ENCODE data around the gene MMP20.

MMP20 gene

GRCh38 chr11:102622258-102622657 is 2.9 kb downstream of the MMP20 start:
- no peak for DNase-seq

DNA sequence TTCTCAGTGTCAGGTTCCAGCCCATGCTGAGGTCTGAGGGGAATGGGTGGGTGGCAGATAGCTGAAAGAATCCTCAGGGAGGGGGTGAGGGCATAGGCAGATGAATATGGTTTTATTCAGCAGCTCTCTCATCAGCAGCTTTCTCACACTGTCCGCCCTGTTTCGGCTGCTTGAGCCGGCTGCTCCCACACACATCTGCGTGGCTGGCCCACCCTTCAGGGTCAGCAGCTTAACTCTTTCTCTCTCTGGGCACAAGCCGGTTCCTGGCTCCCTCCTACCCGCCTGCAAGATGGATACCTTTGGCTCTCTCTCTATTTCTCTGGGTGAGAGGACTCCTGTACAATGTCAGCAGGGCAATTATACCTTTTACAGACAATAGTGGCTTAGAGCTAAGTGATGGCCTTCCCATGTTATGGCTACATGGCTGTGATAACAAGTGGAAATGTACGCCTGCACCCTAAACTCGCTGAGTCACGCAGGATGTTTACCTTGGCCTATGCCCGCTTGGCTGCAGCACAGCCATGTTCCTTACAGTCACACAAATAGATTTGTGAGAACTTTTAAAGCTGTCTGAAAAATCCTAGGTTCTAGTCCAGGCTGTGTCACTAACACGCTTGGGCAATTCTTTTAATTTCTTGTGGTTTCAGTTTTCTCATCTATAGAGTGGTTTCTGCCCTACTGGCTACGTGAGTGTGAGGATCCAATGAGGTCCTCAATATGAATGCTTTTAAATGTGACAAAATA is 4.1 kb downstream of the MMP20 start:
- DNase-seq, result no peak

DNA sequence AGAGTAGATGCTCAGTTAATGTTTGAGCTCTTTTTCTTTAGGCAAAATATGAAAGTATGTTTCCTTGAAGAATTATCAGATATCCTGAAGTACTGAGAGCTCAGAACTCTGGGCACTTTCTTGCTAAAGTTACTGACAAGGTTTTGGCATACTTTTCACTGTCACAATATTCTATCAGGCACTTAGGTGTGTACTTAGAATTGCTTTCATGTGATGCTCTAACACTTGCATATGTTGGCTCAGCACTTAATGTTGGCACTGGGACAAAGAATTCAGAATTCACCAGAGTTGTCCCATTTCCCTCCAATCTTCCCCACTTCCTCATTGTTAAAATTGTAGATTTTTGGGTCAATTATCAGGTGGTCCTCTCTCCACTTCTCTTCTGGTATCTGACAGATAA is 5.0 kb downstream of the MMP20 start:
- no peak for DNase-seq

DNA sequence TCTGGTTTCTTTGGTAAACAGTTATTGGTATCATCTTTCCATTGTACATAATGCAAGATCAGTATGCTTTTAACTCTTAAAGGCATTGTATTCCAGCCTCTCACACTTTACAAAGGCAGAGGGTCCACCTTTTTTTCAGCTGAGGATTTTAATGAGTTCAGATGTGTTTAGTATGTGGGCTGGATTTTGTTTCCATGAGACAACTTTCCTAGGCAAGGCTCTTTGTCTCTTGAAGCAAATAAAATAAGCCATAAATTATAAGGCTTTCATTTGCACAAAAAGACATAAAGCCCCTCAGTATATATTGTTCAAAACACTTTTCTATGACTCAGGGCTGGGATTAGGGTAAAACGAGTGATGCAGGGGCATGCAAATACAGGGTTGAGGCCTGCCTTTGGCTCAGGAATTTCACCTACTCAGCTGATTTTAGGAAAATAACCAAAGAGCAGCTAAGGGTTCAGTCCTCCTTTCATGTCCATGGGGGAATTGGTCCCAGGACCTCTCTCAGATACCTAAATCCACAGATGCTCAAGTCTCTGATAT is 7.6 kb downstream of the MMP20 start:
- DNase-seq, result no peak

DNA sequence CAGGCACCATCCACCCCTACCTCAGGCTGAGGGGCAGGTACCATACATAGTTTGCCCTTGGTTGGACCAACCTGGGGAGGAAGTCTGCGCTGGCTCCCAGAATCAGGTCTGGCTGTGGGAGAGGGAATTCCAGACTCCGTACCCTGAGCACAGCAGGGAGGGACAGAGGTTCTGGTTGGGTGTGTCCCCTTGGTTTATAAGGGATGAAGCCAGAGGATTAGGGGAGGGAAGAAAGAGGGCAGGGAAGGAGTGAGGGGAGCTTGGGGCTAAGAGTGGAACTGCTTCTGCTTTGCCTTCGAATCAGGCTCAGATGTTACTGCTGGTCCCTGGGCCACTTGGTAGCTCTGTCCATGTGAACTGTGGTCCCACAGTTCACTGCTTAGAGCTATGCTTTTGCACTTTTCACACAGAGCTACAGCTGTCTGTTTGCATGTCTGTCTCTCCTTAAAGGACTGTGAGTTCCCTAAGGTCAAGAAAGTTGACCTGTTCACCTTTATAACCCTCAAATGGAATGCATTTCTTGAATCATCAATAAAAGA is 9.2 kb downstream of the MMP20 start:
- DNase-seq, result no peak

GRCh38 chr11:102615077-102615893 is 9.8 kb downstream of the MMP20 start:
- DNase-seq, result no peak

- DNase-seq, result no peak
Observed at GRCh38 chr11:102614485-102614884, 10.6 kb downstream of the MMP20 start.

- no peak for DNase-seq
Observed at GRCh38 chr11:102614031-102614430, 11.1 kb downstream of the MMP20 start.

- DNase-seq, result no peak
Observed at GRCh38 chr11:102613450-102613849, 11.7 kb downstream of the MMP20 start.

- DNase-seq, result peak; percentile 36
Observed at GRCh38 chr11:102611291-102611690, 13.8 kb downstream of the MMP20 start.

DNA sequence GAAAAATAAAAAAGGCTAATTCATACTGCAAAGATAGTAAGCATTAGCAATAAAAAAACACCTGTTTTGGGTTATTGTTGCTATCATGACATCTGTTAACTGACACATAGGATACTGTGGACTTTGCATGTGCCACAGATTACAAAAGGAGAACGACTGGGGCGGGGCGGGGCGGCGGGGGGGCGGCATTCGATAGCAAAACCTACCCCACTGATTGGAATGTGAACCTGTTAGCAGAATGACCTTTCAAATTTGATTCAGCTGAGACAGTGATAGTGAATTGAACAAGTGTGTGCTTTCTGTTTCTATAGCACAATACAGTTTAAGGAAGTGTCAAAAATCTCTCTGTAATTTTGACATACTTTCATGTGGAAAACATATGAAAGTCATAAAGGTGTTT is 14.9 kb downstream of the MMP20 start:
- peak; percentile 42 for DNase-seq

DNA sequence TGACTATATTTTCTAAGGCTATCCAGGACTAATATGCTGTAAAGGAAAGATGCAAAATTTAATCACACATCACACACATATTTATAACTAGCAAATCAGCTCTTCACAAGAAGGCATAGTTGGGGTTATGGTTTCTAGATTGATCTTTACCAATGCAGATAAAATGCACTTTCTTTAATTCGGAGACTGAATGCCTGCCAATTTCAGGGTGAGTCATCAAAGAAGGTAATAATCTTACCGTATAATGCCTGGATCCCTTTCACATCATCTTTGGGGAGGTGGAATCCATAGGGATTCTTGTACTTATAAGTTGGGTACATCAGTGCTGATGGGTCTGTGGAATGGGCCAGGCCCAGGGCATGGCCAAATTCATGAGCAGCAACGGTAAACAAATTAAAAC is 16.4 kb downstream of the MMP20 start:
- no peak for DNase-seq

GRCh38 chr11:102604875-102605274 is 20.3 kb downstream of the MMP20 start:
- no peak for DNase-seq

DNA sequence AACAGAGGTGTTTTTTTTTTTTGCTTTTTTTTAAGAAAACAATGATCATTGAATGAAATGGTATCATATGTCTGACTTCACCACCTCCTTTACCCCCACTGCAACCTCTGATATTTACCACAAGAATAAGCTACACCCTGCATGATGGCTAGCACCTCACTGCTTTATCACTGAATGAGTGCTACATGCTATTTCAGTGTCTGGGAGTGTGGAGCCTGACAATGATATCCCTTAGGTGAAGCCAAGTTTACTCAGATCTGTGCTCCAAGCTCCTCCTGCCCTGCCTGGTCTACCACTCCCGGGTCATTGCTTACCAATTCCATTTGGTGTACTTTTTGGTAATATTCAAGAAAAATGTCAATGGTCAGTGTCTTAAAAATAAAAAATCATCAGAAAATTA is 21.1 kb downstream of the MMP20 start:
- no peak for DNase-seq

- no peak for DNase-seq
Observed at GRCh38 chr11:102603576-102603975, 21.6 kb downstream of the MMP20 start.

GRCh38 chr11:102603091-102603490 is 22.0 kb downstream of the MMP20 start:
- DNase-seq, result peak; percentile 74

DNA sequence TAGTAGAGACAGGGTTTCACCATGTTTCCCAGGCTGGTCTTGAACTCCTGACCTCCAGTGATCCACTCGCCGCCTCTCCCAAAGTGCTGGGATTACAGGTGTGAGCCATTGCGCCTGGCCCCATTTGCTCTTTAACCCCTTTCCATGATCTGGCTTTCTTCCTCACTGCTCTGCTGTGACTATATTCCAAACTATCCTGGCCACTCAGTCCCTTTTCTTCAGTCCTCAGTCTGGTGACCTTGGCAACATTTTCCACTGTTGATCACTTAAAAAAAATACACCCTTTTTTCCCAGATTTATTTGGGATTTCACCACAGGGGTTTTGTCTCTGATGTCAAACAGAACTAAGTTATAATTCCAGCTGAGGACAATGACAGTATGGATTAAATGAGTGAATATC is 24.5 kb downstream of the MMP20 start:
- DNase-seq, result no peak

- DNase-seq, result peak; percentile 87
Observed at GRCh38 chr11:102599642-102600261, 25.4 kb downstream of the MMP20 start.

DNA sequence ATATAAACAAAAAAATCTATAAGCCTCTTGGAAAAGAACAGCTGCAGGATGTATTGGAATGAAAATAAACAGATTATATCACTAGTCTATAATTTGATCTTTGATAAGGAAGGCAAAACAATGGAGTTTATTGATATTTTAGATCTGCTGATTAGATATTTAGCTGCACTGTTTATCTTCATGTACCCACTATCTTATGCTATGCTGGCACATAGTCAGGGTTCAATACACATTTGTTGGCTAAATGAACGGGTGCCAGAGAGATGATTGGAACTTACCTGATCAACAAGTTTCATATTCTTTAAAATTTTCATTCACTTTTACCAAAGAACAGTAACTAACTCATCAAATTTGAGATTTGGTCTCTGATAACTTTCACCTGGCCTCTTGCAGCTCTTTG is 26.9 kb downstream of the MMP20 start:
- no peak for DNase-seq

DNA sequence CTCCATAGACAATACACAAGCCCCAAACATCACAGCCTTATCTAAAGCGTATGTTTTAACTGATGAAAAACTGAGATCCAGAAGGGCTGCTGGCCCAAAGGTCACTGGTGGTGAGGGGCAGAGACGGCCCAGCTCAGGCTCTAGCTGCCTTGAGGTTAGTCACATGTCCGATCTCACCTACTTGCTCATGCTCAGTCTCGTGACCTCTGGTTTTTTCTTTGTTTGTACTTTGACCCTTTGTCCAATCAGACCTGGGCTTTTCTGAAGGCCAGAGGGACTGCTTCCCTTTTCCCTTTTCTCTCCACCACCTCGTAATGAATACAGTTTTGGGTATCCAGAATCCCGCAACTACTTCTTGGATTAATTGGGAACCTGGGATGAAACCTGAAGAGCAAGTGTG is 28.6 kb downstream of the MMP20 start:
- no peak for DNase-seq

DNA sequence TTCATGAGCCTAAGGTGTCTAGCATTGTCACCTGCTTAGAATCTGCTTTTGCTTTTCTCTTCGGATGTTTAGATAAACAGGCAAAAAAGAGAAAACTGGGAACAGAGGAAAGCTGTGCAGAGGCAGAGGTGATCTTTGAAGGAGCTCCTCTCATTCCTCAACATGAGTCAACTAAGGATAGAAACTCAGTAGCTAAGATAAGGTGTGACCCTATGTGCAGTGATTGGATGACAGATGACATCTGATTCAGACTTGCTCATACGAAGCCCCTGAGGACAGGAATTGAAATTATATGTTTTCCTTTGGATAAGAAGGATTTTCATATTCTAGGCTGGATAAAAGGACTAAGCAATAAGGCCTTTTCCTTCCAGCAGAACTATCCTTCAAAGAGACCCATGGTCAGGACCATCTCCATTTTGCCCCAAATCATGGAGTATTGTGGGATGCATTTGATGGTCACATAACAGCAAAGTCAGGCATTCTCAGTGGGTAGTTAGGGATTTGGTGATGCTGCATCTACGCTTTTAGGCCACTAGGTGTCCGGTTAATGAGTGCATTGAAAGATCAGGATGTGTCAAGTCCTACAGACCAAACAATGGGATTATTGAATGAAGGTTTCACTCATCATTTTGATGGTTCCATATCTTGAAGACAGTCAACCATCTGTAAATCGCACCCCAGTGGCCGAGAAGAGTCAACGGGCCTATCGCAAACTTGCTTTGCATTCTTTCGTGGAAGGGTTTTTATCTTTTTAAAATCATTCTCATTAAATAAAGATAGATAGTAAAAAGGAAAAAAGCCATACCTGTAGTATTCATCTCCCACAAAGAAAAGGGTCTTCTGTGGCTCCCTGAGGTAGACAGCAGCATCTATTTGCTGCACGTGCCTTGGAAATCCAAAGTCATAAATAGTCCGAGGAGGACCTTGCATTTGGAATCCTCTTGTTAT is 32.2 kb downstream of the MMP20 start:
- DNase-seq, result no peak

- DNase-seq, result peak; percentile 73
Observed at GRCh38 chr11:102592131-102592530, 33.0 kb downstream of the MMP20 start.
